ENCODE measurements around the gene SIRT3. TPM values are rescaled to one million over a fixed set of nuclear protein-coding genes. Genes with fewer than 3 reads are reported as not detected.

The SIRT3 gene
- total and polyA plus RNA-seq, 3 donors from 2014 or later, result 31.7 to 57.0 (median 43.6) TPM

GRCh38 chr11:203056-203944, 32.8 kb downstream of the SIRT3 start:
- 87 to 88% methylated on average over 5 to 7 of the region's 7 CpGs for WGBS, 2 donors
- intact Hi-C loops (cut with DNase I; ENCODE audit: low total_unique reads), result no loop called here
- TF ChIP-seq CTCF (IDR thresholded peaks at IDR 0.05) (no peak), POLR2A (IDR thresholded peaks at IDR 0.05) (no peak)
- H3K4me3 ChIP-seq, result no peak overlapping the region
- no peaks in the 10 kb centered on the region for H3K9me3 ChIP-seq
- H3K27me3 ChIP-seq, result no peaks in the 10 kb centered on the region
- peak; percentile 9 for DNase-seq
- peaks cover 12% of the 10 kb centered on the region for H3K4me1 ChIP-seq
- H3K36me3 ChIP-seq (ENCODE audit: low read depth, missing control alignments), result no peaks in the 10 kb centered on the region
- H3K27ac ChIP-seq, result no peak overlapping the region

DNA sequence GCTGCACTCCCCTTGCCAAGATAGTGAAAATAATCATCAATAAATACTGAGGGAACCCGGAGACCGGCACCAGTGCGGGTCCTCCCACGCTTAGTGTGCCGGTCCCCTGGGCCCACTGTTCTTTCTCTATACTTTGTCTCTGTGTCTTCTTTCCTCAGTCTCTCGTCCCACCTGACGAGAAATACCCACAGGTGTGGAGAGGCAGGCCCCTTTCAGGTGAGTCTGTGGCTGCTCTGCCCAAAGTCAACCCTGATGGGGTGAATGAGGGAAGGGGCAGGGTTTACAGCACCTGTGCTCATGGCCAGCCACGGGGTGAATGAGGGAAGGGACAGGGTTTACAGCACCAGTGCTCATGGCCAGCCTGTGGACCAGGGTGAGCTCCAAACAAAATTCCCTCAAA, 33.7 kb downstream of the SIRT3 start:
- H3K27ac ChIP-seq, result no peak overlapping the region
- DNase-seq, result peak; percentile 9
- H3K4me1 ChIP-seq, result peaks cover 12% of the 10 kb centered on the region
- H3K36me3 ChIP-seq (ENCODE audit: low read depth, missing control alignments), result no peaks in the 10 kb centered on the region
- intact Hi-C loops (cut with DNase I; ENCODE audit: low total_unique reads), result no loop called here
- no peak overlapping the region for H3K4me3 ChIP-seq
- no peaks in the 10 kb centered on the region for H3K9me3 ChIP-seq
- TF ChIP-seq POLR2A (IDR thresholded peaks at IDR 0.05) (no peak), CTCF (IDR thresholded peaks at IDR 0.05) (no peak)
- 66 to 78% methylated on average over 8 of the region's 8 CpGs for WGBS, 2 donors
- no peaks in the 10 kb centered on the region for H3K27me3 ChIP-seq

DNA sequence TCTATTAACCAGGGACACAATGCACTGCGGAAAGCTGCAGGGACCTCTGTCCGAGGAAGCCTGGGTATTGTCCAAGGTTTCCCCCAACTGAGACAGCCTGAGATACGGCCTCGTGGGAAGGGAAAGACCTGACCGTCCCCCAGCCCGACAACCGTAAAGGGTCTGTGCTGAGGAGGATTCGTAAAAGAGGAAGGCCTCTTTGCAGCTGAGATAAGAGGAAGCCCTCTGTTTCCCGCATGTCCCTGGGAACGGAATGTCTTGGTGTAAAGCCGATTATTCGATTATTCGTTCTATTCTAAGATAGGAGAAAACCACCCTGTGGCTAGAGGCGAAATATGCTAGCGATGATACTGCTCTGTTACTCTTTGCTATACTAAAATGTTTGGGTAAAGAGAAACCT, 34.2 kb downstream of the SIRT3 start:
- Histone ChIP-seq H3K4me1 (peaks cover 12% of the 10 kb centered on the region), H3K9me3 (no peaks in the 10 kb centered on the region), H3K27ac (no peak overlapping the region), H3K4me3 (no peak overlapping the region), H3K36me3 (ENCODE audit: low read depth, missing control alignments) (no peaks in the 10 kb centered on the region), H3K27me3 (no peaks in the 10 kb centered on the region)
- intact Hi-C loops (cut with DNase I; ENCODE audit: low total_unique reads), result no loop called here
- 64 to 79% methylated on average over 15 of the region's 15 CpGs for WGBS, 2 donors
- peak; percentile 12 for DNase-seq
- no peak for TF ChIP-seq POLR2A (IDR thresholded peaks at IDR 0.05)
- TF ChIP-seq CTCF (IDR thresholded peaks at IDR 0.05), result no peak

GRCh38 chr11:200224-201003, 35.7 kb downstream of the SIRT3 start:
- H3K9me3 ChIP-seq, result no peaks in the 10 kb centered on the region
- no peaks in the 10 kb centered on the region for H3K36me3 ChIP-seq (ENCODE audit: low read depth, missing control alignments)
- intact Hi-C loops (cut with DNase I; ENCODE audit: low total_unique reads), result no loop called here
- TF ChIP-seq CTCF (IDR thresholded peaks at IDR 0.05), result no peak
- TF ChIP-seq POLR2A (IDR thresholded peaks at IDR 0.05), result no peak
- DNase-seq, result peak; percentile 12
- H3K4me1 ChIP-seq, result peaks cover 2% of the 10 kb centered on the region
- H3K4me3 ChIP-seq, result no peak overlapping the region
- no peak overlapping the region for H3K27ac ChIP-seq
- 81 to 93% methylated on average over 1 to 13 of the region's 13 CpGs for WGBS, 2 donors
- no peaks in the 10 kb centered on the region for H3K27me3 ChIP-seq
